OCI-M1 (cell line): ENCODE data around the gene RGSL1.
"Not testable (repeated sequence)": the region's sequence is repeated elsewhere in the genome, so short reads cannot be mapped to it uniquely, and the experiment has no call there.

Source experiments
- DNase-seq: peaks from one replicate; lab custom pipeline; 2025; lab: John Stamatoyannopoulos, UW

The RGSL1 gene

GRCh38 chr1:182446033-182446669 is 3.8 kb upstream of the RGSL1 start:
- DNase-seq, result peak; percentile 88

GRCh38 chr1:182447124-182447523 is 2.8 kb upstream of the RGSL1 start:
- DNase-seq, result not testable (repeated sequence)

GRCh38 chr1:182447660-182448059 is 2.3 kb upstream of the RGSL1 start:
- no peak for DNase-seq

GRCh38 chr1:182453631-182454030 is 3.7 kb downstream of the RGSL1 start:
- DNase-seq, result no peak

GRCh38 chr1:182457844-182458243 is 7.9 kb downstream of the RGSL1 start:
- DNase-seq, result no peak

- peak; percentile 69 for DNase-seq
Measured at GRCh38 chr1:182459949-182460348, 10.0 kb downstream of the RGSL1 start.

- peak; percentile 81 for DNase-seq
Measured at GRCh38 chr1:182460550-182460951, 10.6 kb downstream of the RGSL1 start.

- DNase-seq, result no peak
Measured at GRCh38 chr1:182473556-182473955, 23.6 kb downstream of the RGSL1 start.

- no peak for DNase-seq
Measured at GRCh38 chr1:182476625-182477024, 26.7 kb downstream of the RGSL1 start.

- DNase-seq, result no peak
Measured at GRCh38 chr1:182478238-182478637, 28.3 kb downstream of the RGSL1 start.

GRCh38 chr1:182484067-182484466 is 34.1 kb downstream of the RGSL1 start:
- no peak for DNase-seq

GRCh38 chr1:182484531-182485257 is 34.7 kb downstream of the RGSL1 start:
- peak; percentile 73 for DNase-seq

- DNase-seq, result no peak
Measured at GRCh38 chr1:182485861-182486260, 35.9 kb downstream of the RGSL1 start.

GRCh38 chr1:182488803-182489202 is 38.9 kb downstream of the RGSL1 start:
- DNase-seq, result no peak

GRCh38 chr1:182493063-182493462 is 43.1 kb downstream of the RGSL1 start:
- DNase-seq, result peak; percentile 50

GRCh38 chr1:182495002-182495401 is 45.1 kb downstream of the RGSL1 start:
- DNase-seq, result no peak

GRCh38 chr1:182495693-182496092 is 45.7 kb downstream of the RGSL1 start:
- DNase-seq, result no peak

- DNase-seq, result peak; percentile 38
Measured at GRCh38 chr1:182507685-182508084, 57.7 kb downstream of the RGSL1 start.

GRCh38 chr1:182515556-182515955 is 65.6 kb downstream of the RGSL1 start:
- DNase-seq, result no peak

GRCh38 chr1:182520736-182521135 is 70.8 kb downstream of the RGSL1 start:
- no peak for DNase-seq

GRCh38 chr1:182525342-182525741 is 75.4 kb downstream of the RGSL1 start:
- no peak for DNase-seq

- peak; percentile 38 for DNase-seq
Measured at GRCh38 chr1:182527680-182528079, 77.7 kb downstream of the RGSL1 start.

GRCh38 chr1:182528206-182528605 is 78.3 kb downstream of the RGSL1 start:
- not testable (repeated sequence) for DNase-seq

- no peak for DNase-seq
Measured at GRCh38 chr1:182533896-182534295, 84.0 kb downstream of the RGSL1 start.
